ENCODE measurements around the gene GPC6.

Gene GPC6

GRCh38 chr13:93721483-93721882 is 494.9 kb downstream of the GPC6 start (continued):
- no peak for TF ChIP-seq KLF7 (tag by site-specific recombination; IDR thresholded peaks at IDR 0.05; ENCODE audit: borderline replicate concordance)
- no peak for TF ChIP-seq ZNF423 (tag by site-specific recombination; IDR thresholded peaks at IDR 0.05)
- no peak for TF ChIP-seq KLF10 (tag by site-specific recombination; IDR thresholded peaks at IDR 0.05)
- TF ChIP-seq ZNF10 (tag by site-specific recombination; IDR thresholded peaks at IDR 0.05): no peak
- TF ChIP-seq ZNF324 (tag by site-specific recombination; IDR thresholded peaks at IDR 0.05): no peak
- TF ChIP-seq ZNF169 (tag by site-specific recombination; IDR thresholded peaks at IDR 0.05): no peak

GRCh38 chr13:93723316-93723715 is 496.7 kb downstream of the GPC6 start:
- H3K9me3 ChIP-seq (ENCODE audit: control insufficient read depth, insufficient read depth, low read depth, low read length): no peaks in the 10 kb centered on the region
- no peaks in the 10 kb centered on the region for H3K36me3 ChIP-seq (ENCODE audit: control insufficient read depth in 2 of 2, insufficient read depth in 1 of 2, low read length in 2 of 2)
- no peak overlapping the region for H3K27ac ChIP-seq (ENCODE audit: extremely low read depth, low read depth, low read length)
- CTCF ChIA-PET: no interaction called here
- POLR2A ChIA-PET: no interaction called here
- H3K4me1 ChIP-seq (ENCODE audit: control insufficient read depth, insufficient read depth, low read length): no peaks in the 10 kb centered on the region
- H3K4me3 ChIP-seq (ENCODE audit: low read depth, low read length): no peak overlapping the region
- no peak for TF ChIP-seq ZNF513 (tag by site-specific recombination; IDR thresholded peaks at IDR 0.05)
- TF ChIP-seq ZNF843 (tag by site-specific recombination; IDR thresholded peaks at IDR 0.05): no peak
- no peak for TF ChIP-seq ZNF26 (tag by site-specific recombination; IDR thresholded peaks at IDR 0.05)
- no peak for TF ChIP-seq ZBTB10 (tag by site-specific recombination; IDR thresholded peaks at IDR 0.05)
- TF ChIP-seq ZNF670 (tag by site-specific recombination; IDR thresholded peaks at IDR 0.05; ENCODE audit: low read depth): no peak
- TF ChIP-seq KLF16 (tag by site-specific recombination; IDR thresholded peaks at IDR 0.05): no peak

GRCh38 chr13:93724187-93724586 is 497.6 kb downstream of the GPC6 start:
- CTCF ChIA-PET: no interaction called here

More at GRCh38 chr13:93724187-93724586, 497.6 kb downstream of the GPC6 start:
- TF ChIP-seq ZNF560 (tag by site-specific recombination; IDR thresholded peaks at IDR 0.05; ENCODE audit: borderline replicate concordance) (no peak), ZNF639 (tag by site-specific recombination; IDR thresholded peaks at IDR 0.05) (no peak), KLF10 (tag by site-specific recombination; IDR thresholded peaks at IDR 0.05) (no peak), REST (tag by site-specific recombination; IDR thresholded peaks at IDR 0.05) (no peak), ZNF571 (tag by site-specific recombination; IDR thresholded peaks at IDR 0.05) (no peak), ZFP37 (tag by site-specific recombination; IDR thresholded peaks at IDR 0.05) (no peak)
- no peaks in the 10 kb centered on the region for H3K9me3 ChIP-seq (ENCODE audit: control insufficient read depth, insufficient read depth, low read depth, low read length)
- no peak overlapping the region for H3K27ac ChIP-seq (ENCODE audit: extremely low read depth, low read depth, low read length)
- POLR2A ChIA-PET: no interaction called here
- no peak overlapping the region for H3K4me3 ChIP-seq (ENCODE audit: low read depth, low read length)
- no peaks in the 10 kb centered on the region for H3K4me1 ChIP-seq (ENCODE audit: control insufficient read depth, insufficient read depth, low read length)
- H3K36me3 ChIP-seq (ENCODE audit: control insufficient read depth in 2 of 2, insufficient read depth in 1 of 2, low read length in 2 of 2): no peaks in the 10 kb centered on the region
